DMS 273 (cell line): ENCODE results near the gene EPS8L3.
"Not testable (repeated sequence)": the region's sequence is repeated elsewhere in the genome, so short reads cannot be mapped to it uniquely, and the experiment has no call there.

Experiments
- DNase-seq: peaks from one replicate; lab custom pipeline; 2025; ENCODE audit not compliant: unreplicated experiment; lab: John Stamatoyannopoulos, UW

Gene EPS8L3

GRCh38 chr1:109763646-109764415 is at the start of gene EPS8L3:
Gene EPS8L3 (minus strand): TSS chr1:109763923. CDS start chr1:109761749, 2,174 bp downstream.
- no peak for DNase-seq

- DNase-seq, result no peak
These were observed 49.1 kb upstream of the EPS8L3 start for GRCh38 chr1:109812691-109813393.

- DNase-seq, result no peak
These were observed 45.0 kb upstream of the EPS8L3 start for GRCh38 chr1:109808703-109809102.

GRCh38 chr1:109807822-109808680 is 44.3 kb upstream of the EPS8L3 start:
- no peak for DNase-seq

- no peak for DNase-seq
These were observed 43.7 kb upstream of the EPS8L3 start for GRCh38 chr1:109807402-109807801.

DNA sequence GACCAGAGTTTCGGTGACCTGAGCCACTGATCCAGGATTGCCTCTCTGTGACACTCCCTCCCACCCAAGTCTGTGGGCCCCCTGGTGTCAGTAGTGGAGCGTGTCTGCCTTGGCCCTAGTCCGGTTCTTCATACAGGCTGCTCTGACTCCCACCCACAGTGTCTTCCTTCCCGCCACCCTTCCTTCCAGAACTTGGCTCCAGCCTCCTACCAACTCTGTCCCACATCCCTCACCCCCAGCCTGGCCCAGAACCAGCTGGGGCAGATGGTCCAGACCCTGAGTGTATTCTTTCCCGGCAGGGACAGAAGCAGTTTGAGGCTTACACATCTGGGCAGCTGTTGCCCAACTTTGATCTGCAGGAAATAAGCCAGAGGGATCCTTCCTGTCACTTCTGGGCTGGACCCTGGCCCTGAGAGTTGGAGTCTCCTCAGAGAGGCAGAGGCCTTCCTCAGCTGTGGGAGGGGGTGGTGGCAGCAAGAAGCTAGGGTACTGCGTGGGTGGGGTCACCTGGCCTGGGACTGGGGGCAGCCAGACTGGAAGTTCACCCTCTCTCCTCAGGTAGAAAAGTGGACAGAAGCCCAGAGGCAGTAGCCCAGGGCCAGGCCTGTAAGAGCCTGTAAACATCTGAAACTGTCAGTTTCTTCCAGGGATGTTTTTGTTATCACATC is 43.1 kb upstream of the EPS8L3 start:
- peak; percentile 67 for DNase-seq

- DNase-seq, result peak; percentile 48
These were observed 41.9 kb upstream of the EPS8L3 start for GRCh38 chr1:109805486-109806165.

- DNase-seq, result no peak
These were observed 40.9 kb upstream of the EPS8L3 start for GRCh38 chr1:109804660-109805059.

GRCh38 chr1:109803901-109804331 is 40.2 kb upstream of the EPS8L3 start:
- no peak for DNase-seq

GRCh38 chr1:109802901-109803561 is 39.3 kb upstream of the EPS8L3 start:
- no peak for DNase-seq

- DNase-seq, result no peak
These were observed 38.6 kb upstream of the EPS8L3 start for GRCh38 chr1:109802136-109802900.

DNA sequence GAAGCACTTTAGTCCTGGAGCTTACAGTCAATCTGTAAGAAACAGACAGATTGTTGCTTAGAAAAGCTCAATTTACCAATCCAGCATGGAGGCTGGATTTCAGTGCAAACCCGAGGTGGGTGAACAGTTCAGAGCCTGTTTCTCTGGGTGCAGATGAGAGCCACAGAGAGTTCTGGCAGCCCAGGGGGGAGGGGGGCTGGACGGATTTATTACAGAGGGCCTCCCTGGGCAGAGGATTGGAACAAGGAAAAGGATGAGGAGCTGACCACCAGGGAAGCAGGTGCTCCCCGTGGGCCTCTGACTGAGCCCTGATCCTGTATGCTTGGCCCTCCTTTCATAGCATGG is 38.0 kb upstream of the EPS8L3 start:
- DNase-seq, result no peak

GRCh38 chr1:109800291-109800690 is 36.6 kb upstream of the EPS8L3 start:
- DNase-seq, result no peak

DNA sequence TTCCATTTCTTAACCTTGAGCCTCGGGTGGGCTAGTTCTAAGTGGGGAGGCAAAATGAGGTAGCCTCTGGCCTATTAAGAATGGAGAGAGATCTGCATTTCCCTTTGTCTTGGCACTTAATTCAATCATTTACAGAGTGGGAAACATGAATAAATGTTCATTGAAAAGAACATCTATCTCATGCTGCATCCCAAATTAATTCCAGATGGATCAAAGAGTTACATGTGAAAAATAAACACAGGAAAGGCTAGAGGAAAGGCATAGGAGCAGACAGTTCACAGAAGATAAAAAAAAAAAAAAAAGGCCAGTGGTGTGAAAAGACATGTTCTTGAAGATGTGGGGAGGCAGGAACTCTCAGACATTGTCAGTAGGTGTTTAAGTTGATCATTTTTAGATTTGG is 35.7 kb upstream of the EPS8L3 start:
- DNase-seq, result no peak

DNA sequence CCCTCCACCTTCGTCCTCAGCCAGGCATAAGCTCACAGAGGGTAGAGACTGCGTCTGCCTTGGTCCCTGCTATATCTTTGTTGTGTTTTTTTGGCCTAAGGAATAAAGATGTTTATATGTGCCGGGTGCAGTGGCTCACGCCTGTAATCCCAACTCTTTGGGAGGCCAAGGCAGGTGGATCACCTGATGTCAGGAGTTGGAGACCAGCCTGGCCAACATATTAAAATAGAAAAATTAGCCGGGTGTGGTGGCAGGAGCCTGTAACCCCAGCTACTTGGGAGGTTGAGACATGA is 33.5 kb upstream of the EPS8L3 start:
- DNase-seq, result not testable (repeated sequence)

DNA sequence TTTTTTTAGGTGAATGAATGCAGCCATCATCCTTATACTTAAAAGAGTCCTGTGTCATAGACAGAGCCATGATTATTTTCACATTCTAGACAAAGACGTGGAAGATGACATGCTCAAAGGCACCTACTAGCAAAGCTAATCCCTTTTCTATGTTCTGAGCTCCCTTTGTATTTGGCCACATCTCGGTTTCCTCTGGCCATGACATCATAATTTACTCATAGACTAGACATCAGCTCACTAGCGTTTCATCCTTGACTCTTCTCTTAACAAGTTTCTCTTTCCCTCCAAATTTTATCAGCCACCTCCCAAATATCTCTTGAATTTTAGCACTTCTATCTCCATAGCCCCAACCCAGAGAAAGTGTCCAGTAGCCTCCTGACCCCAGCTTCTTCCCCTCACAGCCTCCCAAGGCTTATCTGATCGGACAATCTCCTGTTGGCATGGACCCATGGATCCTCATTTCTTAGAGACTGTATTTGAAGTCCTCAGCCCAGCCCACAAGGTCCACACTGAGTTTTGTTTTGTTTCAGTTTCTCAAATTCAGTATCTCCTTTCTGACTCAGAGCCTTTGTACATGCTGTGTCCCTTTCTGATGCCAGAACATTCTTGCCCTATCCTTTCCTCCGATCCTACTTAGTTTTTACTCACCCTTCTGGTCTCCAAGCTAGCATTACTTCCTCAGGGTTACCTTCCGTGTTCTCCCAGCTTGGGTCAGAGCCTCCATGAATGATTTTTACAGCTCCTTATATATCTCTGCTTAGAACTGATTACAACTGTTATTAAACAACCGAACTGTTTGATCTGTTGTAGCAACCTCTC is 33.0 kb upstream of the EPS8L3 start:
- no peak for DNase-seq

- DNase-seq, result peak; percentile 39
These were observed 30.8 kb upstream of the EPS8L3 start for GRCh38 chr1:109794319-109795132.
